SK-MEL-5 (cell line): ENCODE data around the gene SGO2. TPM values are rescaled to one million over a fixed set of nuclear protein-coding genes. Genes with fewer than 3 reads are reported as not detected.
"Not testable (repeated sequence)": the region's sequence is repeated elsewhere in the genome, so short reads cannot be mapped to it uniquely, and the experiment has no call there.

Source experiments
- DNase-seq: peaks from one replicate; pipeline ENCODE4 v3.0.0-alpha.2; 2016; ENCODE audit warnings: low read depth, low spot score
- in situ Hi-C: cut with HindIII; loops from 2 replicates; pipeline ENCODE4 v1.10.0; 2016; ENCODE audit warnings: low sequenced_read_pairs, high pct_unique_total_duplicates, low pct_unique_long_range_greater_than_20kb
- total RNA-seq: library from RNA; depleted of rRNA; stranded (reverse); fragments of >200 nt; shearing (Covaris generic); gene quantifications from 2 replicates; pipeline ENCODE4 v1.2.3, GENCODE V29; 2014; rRNA removed

Gene SGO2
- total RNA-seq, 1 experiment from 2014 or later = 9.1 TPM

DNA sequence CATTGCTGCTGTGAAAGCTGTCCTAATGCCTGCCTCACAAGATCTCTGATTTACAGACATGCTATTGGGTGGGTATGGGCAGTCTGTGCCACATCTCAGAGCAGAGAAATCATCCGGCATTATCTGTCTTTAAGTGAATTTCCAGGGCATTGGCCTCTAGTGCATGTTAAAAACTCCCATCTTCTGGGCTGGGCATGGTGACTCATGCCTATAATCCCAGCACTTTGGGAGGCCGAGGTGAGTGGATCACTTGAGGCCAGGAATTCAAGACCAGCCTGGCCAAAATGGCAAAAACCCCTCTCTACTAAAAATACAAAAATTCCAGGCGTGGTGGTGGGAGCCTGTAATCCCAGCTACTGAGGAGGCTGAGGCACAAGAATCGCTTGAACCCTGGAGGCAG lies 102.5 kb downstream of the SGO2 start:
- DNase-seq, in situ Hi-C loops: not testable (repeated sequence)

GRCh38 chr2:200631287-200631686 lies 105.3 kb downstream of the SGO2 start:
- no peak for DNase-seq
- in situ Hi-C loops = no loop called here

Other genes starting within 250 kb of the SGO2 start
- 31.8 and 41.2 TPM in 2 replicates for gene SPATS2L, start 219.5 kb upstream of the SGO2 start, total RNA-seq
- 13.5 and 16.2 TPM in 2 replicates for gene KCTD18, start 16.1 kb upstream of the SGO2 start, total RNA-seq
- 0.29 and 0.61 TPM in 2 replicates for gene AOX1, start 59.8 kb downstream of the SGO2 start, total RNA-seq